SK-N-SH treated with all-trans-retinoic acid at 6 μM for 48 hours (cell line): Measurements from ENCODE around the gene OGFOD3.

Experiments used
- ARNTL ChIP-seq: fragments of 450-650 bp; formaldehyde crosslinking; IDR thresholded peaks from 2 replicates; pipeline ENCODE4 v1.5.0; 2020; ENCODE audit warnings: low read depth, mild to moderate bottlenecking, moderate library complexity, borderline replicate concordance
- CREB5 ChIP-seq: fragments of 250-450 bp; sonication (Bioruptor Pico); IDR thresholded peaks from 2 replicates; pipeline ENCODE4 v1.5.1; 2020; ENCODE audit warnings: low read depth, mild to moderate bottlenecking, moderate library complexity
- ESRRG ChIP-seq: fragments of 250-450 bp; sonication (Bioruptor Pico); IDR thresholded peaks from 2 replicates; pipeline ENCODE4 v1.6.1; 2021; ENCODE audit warnings: mild to moderate bottlenecking
- ISL1 ChIP-seq: fragments of 250-450 bp; sonication (Bioruptor Pico); IDR thresholded peaks from 2 replicates; pipeline ENCODE4 v2.1.2; 2022; ENCODE audit warnings: mild to moderate bottlenecking, moderate library complexity
- RARB ChIP-seq: fragments of 250-450 bp; sonication (Bioruptor Pico); IDR thresholded peaks from 2 replicates; pipeline ENCODE4 v1.8.0; 2021; ENCODE audit warnings: mild to moderate bottlenecking, moderate library complexity
- TOX ChIP-seq: fragments of 250-450 bp; sonication (Bioruptor Pico); IDR thresholded peaks from 2 replicates; pipeline ENCODE4 v1.8.0; 2021; ENCODE audit warnings: mild to moderate bottlenecking, moderate library complexity, borderline replicate concordance
- ZFP3 ChIP-seq: fragments of 250-450 bp; sonication (Bioruptor Pico); IDR thresholded peaks from 2 replicates; pipeline ENCODE4 v1.5.0; 2020; ENCODE audit warnings: mild to moderate bottlenecking, moderate library complexity
- ZFP30 ChIP-seq: fragments of 450-650 bp; formaldehyde crosslinking; IDR thresholded peaks from 2 replicates; pipeline ENCODE4 v1.5.0; 2022; ENCODE audit warnings: mild to moderate bottlenecking, moderate library complexity
- ZNF565 ChIP-seq: fragments of 450-650 bp; formaldehyde crosslinking; conservative IDR thresholded peaks from 2 replicates; pipeline ENCODE4 v1.5.0; 2020; ENCODE audit warnings: low read depth, mild to moderate bottlenecking, moderate library complexity
- ZNF8 ChIP-seq: fragments of 450-650 bp; formaldehyde crosslinking; IDR thresholded peaks from 2 replicates; pipeline ENCODE4 v1.5.0; 2020; ENCODE audit warnings: mild to moderate bottlenecking, moderate library complexity
- TF ChIP-seq, protein P1 (sequence below): fragments of 250-450 bp; sonication (Bioruptor Pico); IDR thresholded peaks from 2 replicates; pipeline ENCODE4 v1.8.0; 2020; ENCODE audit warnings: mild to moderate bottlenecking, moderate library complexity, borderline replicate concordance
- TF ChIP-seq, protein P2 (sequence below): fragments of 250-450 bp; sonication (Bioruptor Pico); IDR thresholded peaks from 2 replicates; pipeline ENCODE4 v1.8.0; 2021; ENCODE audit warnings: low read depth, mild to moderate bottlenecking, moderate library complexity, borderline replicate concordance

DNA sequence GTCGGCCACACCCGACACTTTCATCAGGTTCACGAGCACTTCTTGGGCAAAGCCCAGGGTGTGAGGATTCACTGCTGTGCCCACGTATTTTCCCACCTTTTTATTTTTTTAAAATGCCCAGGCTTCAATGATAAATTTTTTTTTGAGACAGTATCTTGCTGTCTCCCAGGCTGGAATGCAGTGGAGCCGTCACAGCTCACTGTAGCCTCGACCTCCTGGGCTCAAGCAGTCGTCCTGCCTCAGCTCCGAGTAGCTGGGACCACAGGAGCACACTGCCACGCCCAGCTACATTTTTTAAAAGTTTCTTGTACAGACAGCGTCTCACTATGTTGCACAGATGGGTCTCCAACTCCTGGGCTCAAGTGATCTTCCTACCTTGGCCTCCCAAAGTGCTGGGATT lies 29.0 kb downstream of the OGFOD3 start:
- TF ChIP-seq RARB (CRISPR knock-in tag), result no peak
- TF ChIP-seq ISL1 (CRISPR knock-in tag), result no peak
- no peak for TF ChIP-seq ZFP30 (CRISPR knock-in tag)
- no peak for TF ChIP-seq ZFP3 (CRISPR knock-in tag)
- TF ChIP-seq, protein P1, sequence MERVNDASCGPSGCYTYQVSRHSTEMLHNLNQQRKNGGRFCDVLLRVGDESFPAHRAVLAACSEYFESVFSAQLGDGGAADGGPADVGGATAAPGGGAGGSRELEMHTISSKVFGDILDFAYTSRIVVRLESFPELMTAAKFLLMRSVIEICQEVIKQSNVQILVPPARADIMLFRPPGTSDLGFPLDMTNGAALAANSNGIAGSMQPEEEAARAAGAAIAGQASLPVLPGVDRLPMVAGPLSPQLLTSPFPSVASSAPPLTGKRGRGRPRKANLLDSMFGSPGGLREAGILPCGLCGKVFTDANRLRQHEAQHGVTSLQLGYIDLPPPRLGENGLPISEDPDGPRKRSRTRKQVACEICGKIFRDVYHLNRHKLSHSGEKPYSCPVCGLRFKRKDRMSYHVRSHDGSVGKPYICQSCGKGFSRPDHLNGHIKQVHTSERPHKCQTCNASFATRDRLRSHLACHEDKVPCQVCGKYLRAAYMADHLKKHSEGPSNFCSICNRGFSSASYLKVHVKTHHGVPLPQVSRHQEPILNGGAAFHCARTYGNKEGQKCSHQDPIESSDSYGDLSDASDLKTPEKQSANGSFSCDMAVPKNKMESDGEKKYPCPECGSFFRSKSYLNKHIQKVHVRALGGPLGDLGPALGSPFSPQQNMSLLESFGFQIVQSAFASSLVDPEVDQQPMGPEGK (CRISPR knock-in tag), result no peak
- no peak for TF ChIP-seq ESRRG (CRISPR knock-in tag)
- TF ChIP-seq ZNF565, result no peak
- TF ChIP-seq CREB5 (CRISPR knock-in tag), result no peak
- TF ChIP-seq ARNTL (CRISPR knock-in tag), result no peak
- no peak for TF ChIP-seq ZNF8
- no peak for TF ChIP-seq TOX (CRISPR knock-in tag)
- TF ChIP-seq, protein P2, sequence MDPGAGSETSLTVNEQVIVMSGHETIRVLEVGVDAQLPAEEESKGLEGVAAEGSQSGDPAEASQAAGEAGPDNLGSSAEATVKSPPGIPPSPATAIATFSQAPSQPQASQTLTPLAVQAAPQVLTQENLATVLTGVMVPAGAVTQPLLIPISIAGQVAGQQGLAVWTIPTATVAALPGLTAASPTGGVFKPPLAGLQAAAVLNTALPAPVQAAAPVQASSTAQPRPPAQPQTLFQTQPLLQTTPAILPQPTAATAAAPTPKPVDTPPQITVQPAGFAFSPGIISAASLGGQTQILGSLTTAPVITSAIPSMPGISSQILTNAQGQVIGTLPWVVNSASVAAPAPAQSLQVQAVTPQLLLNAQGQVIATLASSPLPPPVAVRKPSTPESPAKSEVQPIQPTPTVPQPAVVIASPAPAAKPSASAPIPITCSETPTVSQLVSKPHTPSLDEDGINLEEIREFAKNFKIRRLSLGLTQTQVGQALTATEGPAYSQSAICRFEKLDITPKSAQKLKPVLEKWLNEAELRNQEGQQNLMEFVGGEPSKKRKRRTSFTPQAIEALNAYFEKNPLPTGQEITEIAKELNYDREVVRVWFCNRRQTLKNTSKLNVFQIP (CRISPR knock-in tag), result no peak
